Ishikawa (cell line): ENCODE data around the gene PPIB.

Experiments used
- CEBPB ChIP-seq: IDR thresholded peaks from 2 replicates; pipeline ENCODE4 v1.6.1; 2012
- EGR1 ChIP-seq: IDR thresholded peaks from 2 replicates; pipeline ENCODE4 v1.6.1; 2012
- EP300 ChIP-seq: IDR thresholded peaks from 2 replicates; pipeline ENCODE4 v1.6.1; 2012; ENCODE audit warnings: borderline replicate concordance
- RAD21 ChIP-seq: IDR thresholded peaks from 2 replicates; pipeline ENCODE4 v1.6.1; 2012; ENCODE audit warnings: low read depth
- TAF1 ChIP-seq: IDR thresholded peaks from 2 replicates; pipeline ENCODE4 v1.6.1; 2012; ENCODE audit warnings: low read depth, mild to moderate bottlenecking
- TCF12 ChIP-seq: IDR thresholded peaks from 2 replicates; pipeline ENCODE4 v1.6.1; 2012; ENCODE audit warnings: low read depth
- TEAD4 ChIP-seq: IDR thresholded peaks from 2 replicates; pipeline ENCODE4 v1.6.1; 2012
- USF1 ChIP-seq: IDR thresholded peaks from 2 replicates; pipeline ENCODE4 v1.6.1; 2012
- YY1 ChIP-seq: IDR thresholded peaks from 2 replicates; pipeline ENCODE4 v1.6.1; 2012; ENCODE audit warnings: low read depth
- ZBTB7A ChIP-seq: IDR thresholded peaks from 2 replicates; pipeline ENCODE4 v1.6.1; 2012; ENCODE audit warnings: low read depth
- TF ChIP-seq, protein P1 (sequence below): IDR thresholded peaks from 2 replicates; pipeline ENCODE4 v1.6.1; 2012
- TF ChIP-seq, protein P2 (sequence below): IDR thresholded peaks from 2 replicates; pipeline ENCODE4 v1.6.1; 2012; ENCODE audit warnings: low read depth, mild to moderate bottlenecking

GRCh38 chr15:64144565-64145281 lies 18.1 kb downstream of the PPIB start:
- TF ChIP-seq, protein P1, sequence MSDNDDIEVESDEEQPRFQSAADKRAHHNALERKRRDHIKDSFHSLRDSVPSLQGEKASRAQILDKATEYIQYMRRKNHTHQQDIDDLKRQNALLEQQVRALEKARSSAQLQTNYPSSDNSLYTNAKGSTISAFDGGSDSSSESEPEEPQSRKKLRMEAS, result no peak
- TF ChIP-seq RAD21 (no peak), USF1 (no peak), EGR1 (no peak), EP300 (no peak), YY1 (no peak), CEBPB (no peak), TAF1 (no peak), TEAD4 (no peak), ZBTB7A (no peak), TCF12 (no peak)
- TF ChIP-seq, protein P2, sequence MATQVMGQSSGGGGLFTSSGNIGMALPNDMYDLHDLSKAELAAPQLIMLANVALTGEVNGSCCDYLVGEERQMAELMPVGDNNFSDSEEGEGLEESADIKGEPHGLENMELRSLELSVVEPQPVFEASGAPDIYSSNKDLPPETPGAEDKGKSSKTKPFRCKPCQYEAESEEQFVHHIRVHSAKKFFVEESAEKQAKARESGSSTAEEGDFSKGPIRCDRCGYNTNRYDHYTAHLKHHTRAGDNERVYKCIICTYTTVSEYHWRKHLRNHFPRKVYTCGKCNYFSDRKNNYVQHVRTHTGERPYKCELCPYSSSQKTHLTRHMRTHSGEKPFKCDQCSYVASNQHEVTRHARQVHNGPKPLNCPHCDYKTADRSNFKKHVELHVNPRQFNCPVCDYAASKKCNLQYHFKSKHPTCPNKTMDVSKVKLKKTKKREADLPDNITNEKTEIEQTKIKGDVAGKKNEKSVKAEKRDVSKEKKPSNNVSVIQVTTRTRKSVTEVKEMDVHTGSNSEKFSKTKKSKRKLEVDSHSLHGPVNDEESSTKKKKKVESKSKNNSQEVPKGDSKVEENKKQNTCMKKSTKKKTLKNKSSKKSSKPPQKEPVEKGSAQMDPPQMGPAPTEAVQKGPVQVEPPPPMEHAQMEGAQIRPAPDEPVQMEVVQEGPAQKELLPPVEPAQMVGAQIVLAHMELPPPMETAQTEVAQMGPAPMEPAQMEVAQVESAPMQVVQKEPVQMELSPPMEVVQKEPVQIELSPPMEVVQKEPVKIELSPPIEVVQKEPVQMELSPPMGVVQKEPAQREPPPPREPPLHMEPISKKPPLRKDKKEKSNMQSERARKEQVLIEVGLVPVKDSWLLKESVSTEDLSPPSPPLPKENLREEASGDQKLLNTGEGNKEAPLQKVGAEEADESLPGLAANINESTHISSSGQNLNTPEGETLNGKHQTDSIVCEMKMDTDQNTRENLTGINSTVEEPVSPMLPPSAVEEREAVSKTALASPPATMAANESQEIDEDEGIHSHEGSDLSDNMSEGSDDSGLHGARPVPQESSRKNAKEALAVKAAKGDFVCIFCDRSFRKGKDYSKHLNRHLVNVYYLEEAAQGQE, result no peak
